ENCODE measurements around the gene ENAH. TPM values are rescaled to one million over a fixed set of nuclear protein-coding genes. Genes with fewer than 3 reads are reported as not detected.
"Not testable (repeated sequence)": the region's sequence is repeated elsewhere in the genome, so short reads cannot be mapped to it uniquely, and the experiment has no call there.

Gene ENAH
- total RNA-seq, 1 experiment from 2014 or later = 216 TPM

- H3K9me3 ChIP-seq (replicated peaks) = no peaks in the 10 kb centered on the region
- peaks cover 12% of the 10 kb centered on the region for H3K4me1 ChIP-seq (replicated peaks)
- no peaks in the 10 kb centered on the region for H3K27me3 ChIP-seq (replicated peaks)
- no peaks in the 10 kb centered on the region for H3K36me3 ChIP-seq
- H3K4me3 ChIP-seq = no peak overlapping the region
- H3K27ac ChIP-seq = no peak overlapping the region
- no peak for DNase-seq (ENCODE audit: low read depth in 1 of 2, low spot score in 2 of 2)
Measured at GRCh38 chr1:225664762-225665161, 11.8 kb upstream of the ENAH start.

DNA sequence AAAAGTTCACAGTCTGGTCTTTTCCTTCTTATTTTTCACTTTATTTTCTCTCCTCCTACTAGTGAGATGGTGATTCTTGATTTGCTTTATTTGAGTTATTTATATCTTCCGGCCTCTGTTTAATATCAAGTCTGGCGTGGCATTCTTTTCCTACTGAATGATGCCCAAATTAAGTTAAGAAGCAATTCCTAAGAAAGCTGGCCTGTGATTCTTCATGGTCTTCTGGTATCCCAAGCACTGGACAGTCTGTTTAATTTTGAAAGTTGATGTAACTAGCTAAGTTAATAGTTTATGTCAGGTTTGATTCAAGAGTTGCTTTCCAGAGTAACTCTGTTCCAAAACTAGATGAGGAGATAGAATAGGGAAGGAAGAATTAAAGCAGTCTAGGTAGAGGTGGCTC, 9.2 kb upstream of the ENAH start:
- no peak for DNase-seq (ENCODE audit: low read depth in 1 of 2, low spot score in 2 of 2)
- H3K4me3 ChIP-seq = no peak overlapping the region
- H3K4me1 ChIP-seq (replicated peaks) = peaks cover 28% of the 10 kb centered on the region
- no peak overlapping the region for H3K27ac ChIP-seq
- no peaks in the 10 kb centered on the region for H3K27me3 ChIP-seq (replicated peaks)
- no peaks in the 10 kb centered on the region for H3K9me3 ChIP-seq (replicated peaks)
- H3K36me3 ChIP-seq = no peaks in the 10 kb centered on the region

GRCh38 chr1:225660544-225660946, 7.6 kb upstream of the ENAH start:
- Histone ChIP-seq H3K4me1 (replicated peaks) (peaks cover 44% of the 10 kb centered on the region), H3K4me3 (no peak overlapping the region), H3K36me3 (no peaks in the 10 kb centered on the region), H3K27me3 (replicated peaks) (no peaks in the 10 kb centered on the region), H3K27ac (no peak overlapping the region), H3K9me3 (replicated peaks) (no peaks in the 10 kb centered on the region)
- peak in 1 of 2 experiments; percentile 11 for DNase-seq (ENCODE audit: low read depth in 1 of 2, low spot score in 2 of 2)

DNA sequence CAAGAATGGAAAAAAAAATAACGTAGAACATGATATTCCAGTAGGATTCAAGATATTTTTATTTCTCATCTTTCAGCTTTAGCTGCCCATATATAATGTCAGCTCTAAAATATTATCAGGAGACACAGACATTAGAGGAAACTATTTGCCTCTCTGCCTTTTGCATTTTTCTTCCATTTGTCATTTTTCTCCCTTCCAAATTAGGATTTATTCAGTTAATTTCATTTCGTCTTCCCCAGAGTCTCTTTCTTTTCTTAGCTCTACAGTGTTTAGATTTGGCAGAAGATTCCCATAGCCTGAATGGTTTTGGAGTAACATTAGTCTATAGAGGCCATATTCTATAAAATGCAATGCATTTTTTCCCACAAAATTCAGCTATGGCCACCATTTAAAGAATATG, 5.1 kb upstream of the ENAH start:
- no peaks in the 10 kb centered on the region; the same call in 1 of the 2 replicates for H3K36me3 ChIP-seq
- H3K27ac ChIP-seq = peak overlapping the region; percentile 98
- H3K9me3 ChIP-seq (replicated peaks) = no peaks in the 10 kb centered on the region
- DNase-seq (ENCODE audit: low read depth in 1 of 2, low spot score in 2 of 2) = no peak
- peaks cover 60% of the 10 kb centered on the region for H3K4me1 ChIP-seq (replicated peaks)
- no peaks in the 10 kb centered on the region for H3K27me3 ChIP-seq (replicated peaks)
- no peak overlapping the region for H3K4me3 ChIP-seq

- Histone ChIP-seq H3K4me1 (replicated peaks) (peaks cover 60% of the 10 kb centered on the region), H3K27ac (peak overlapping the region; percentile 98), H3K9me3 (replicated peaks) (no peaks in the 10 kb centered on the region), H3K27me3 (replicated peaks) (no peaks in the 10 kb centered on the region), H3K36me3 (peaks cover 3% of the 10 kb centered on the region), H3K4me3 (no peak overlapping the region)
- DNase-seq (ENCODE audit: low read depth in 1 of 2, low spot score in 2 of 2) = peak in 1 of 2 experiments; percentile 71
Measured at GRCh38 chr1:225657462-225657989, 4.6 kb upstream of the ENAH start.

GRCh38 chr1:225656259-225656655, 3.3 kb upstream of the ENAH start:
- not testable (repeated sequence) for H3K4me3 ChIP-seq; DNase-seq (ENCODE audit: low read depth in 1 of 2, low spot score in 2 of 2); H3K27me3 ChIP-seq (replicated peaks); H3K9me3 ChIP-seq (replicated peaks)
- Histone ChIP-seq H3K4me1 (replicated peaks) (peaks cover 60% of the 10 kb centered on the region), H3K27ac (peak overlapping the region; percentile 98), H3K36me3 (peaks cover 11% of the 10 kb centered on the region)

DNA sequence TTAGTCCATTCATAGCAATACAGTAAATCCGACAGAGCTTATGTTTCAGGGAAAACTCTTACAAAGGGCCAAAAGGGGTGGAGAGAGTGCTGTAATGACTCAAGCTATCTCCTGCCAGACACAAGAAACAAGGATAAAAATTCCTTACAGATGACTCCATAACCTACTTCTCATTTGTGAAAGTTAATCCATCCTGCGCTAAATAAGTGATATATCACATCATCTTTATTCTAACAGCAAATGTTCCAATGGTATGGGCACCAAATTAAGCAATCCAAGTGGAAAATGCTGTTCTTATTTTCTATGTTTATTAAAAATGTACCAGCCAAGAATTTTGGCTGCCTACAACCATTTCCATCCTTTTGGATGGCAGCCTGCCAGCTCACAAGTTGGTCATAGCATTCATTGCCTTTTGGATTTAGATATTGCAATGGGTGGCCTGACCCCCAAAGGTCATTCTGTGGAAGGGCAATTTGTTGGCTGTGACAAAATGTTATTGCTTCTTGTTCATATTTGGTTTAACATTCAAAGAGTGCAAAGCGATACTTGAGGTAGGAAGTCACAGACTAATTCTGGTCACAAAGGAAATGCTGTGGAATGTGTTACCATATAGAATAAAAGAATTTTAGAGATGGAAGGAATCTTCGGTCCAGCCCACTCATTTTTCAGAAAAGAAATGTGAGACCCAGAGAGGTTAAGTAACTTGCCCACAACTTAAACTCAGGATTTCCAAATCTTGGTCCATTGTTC, 2.8 kb upstream of the ENAH start:
- Histone ChIP-seq H3K36me3 (peaks cover 14% of the 10 kb centered on the region), H3K27me3 (replicated peaks) (no peaks in the 10 kb centered on the region), H3K9me3 (replicated peaks) (no peaks in the 10 kb centered on the region), H3K27ac (peak overlapping the region; percentile 98), H3K4me1 (replicated peaks) (peaks cover 57% of the 10 kb centered on the region), H3K4me3 (no peak overlapping the region)
- peak; percentile 87 to 95 for DNase-seq (ENCODE audit: low read depth in 1 of 2, low spot score in 2 of 2)

- H3K4me3 ChIP-seq = peak overlapping the region; percentile 90; the same call in 1 of the 2 replicates
- H3K4me1 ChIP-seq (replicated peaks) = peaks cover 55% of the 10 kb centered on the region
- peaks cover 18% of the 10 kb centered on the region for H3K36me3 ChIP-seq
- peak overlapping the region; percentile 98 for H3K27ac ChIP-seq
- H3K27me3 ChIP-seq (replicated peaks) = no peaks in the 10 kb centered on the region
- no peak for DNase-seq (ENCODE audit: low read depth in 1 of 2, low spot score in 2 of 2)
- H3K9me3 ChIP-seq (replicated peaks) = no peaks in the 10 kb centered on the region
Measured at GRCh38 chr1:225654688-225655508, 2.0 kb upstream of the ENAH start.

- Histone ChIP-seq H3K4me3 (peak overlapping the region; percentile 90), H3K27ac (peak overlapping the region; percentile 98), H3K4me1 (replicated peaks) (peaks cover 60% of the 10 kb centered on the region), H3K27me3 (replicated peaks) (no peaks in the 10 kb centered on the region), H3K36me3 (peaks cover 23% of the 10 kb centered on the region), H3K9me3 (replicated peaks) (no peaks in the 10 kb centered on the region)
- no peak for DNase-seq (ENCODE audit: low read depth in 1 of 2, low spot score in 2 of 2)
Measured at GRCh38 chr1:225654277-225654597, 1.3 kb upstream of the ENAH start.

- Histone ChIP-seq H3K27me3 (replicated peaks) (no peaks in the 10 kb centered on the region), H3K9me3 (replicated peaks) (no peaks in the 10 kb centered on the region), H3K4me1 (replicated peaks) (peaks cover 64% of the 10 kb centered on the region), H3K27ac (peak overlapping the region; percentile 98), H3K36me3 (peaks cover 23% of the 10 kb centered on the region), H3K4me3 (peak overlapping the region; percentile 90)
- peak; percentile 81 to 89 for DNase-seq (ENCODE audit: low read depth in 1 of 2, low spot score in 2 of 2)
Measured at GRCh38 chr1:225653463-225654276, 747 bp upstream of the ENAH start.

DNA sequence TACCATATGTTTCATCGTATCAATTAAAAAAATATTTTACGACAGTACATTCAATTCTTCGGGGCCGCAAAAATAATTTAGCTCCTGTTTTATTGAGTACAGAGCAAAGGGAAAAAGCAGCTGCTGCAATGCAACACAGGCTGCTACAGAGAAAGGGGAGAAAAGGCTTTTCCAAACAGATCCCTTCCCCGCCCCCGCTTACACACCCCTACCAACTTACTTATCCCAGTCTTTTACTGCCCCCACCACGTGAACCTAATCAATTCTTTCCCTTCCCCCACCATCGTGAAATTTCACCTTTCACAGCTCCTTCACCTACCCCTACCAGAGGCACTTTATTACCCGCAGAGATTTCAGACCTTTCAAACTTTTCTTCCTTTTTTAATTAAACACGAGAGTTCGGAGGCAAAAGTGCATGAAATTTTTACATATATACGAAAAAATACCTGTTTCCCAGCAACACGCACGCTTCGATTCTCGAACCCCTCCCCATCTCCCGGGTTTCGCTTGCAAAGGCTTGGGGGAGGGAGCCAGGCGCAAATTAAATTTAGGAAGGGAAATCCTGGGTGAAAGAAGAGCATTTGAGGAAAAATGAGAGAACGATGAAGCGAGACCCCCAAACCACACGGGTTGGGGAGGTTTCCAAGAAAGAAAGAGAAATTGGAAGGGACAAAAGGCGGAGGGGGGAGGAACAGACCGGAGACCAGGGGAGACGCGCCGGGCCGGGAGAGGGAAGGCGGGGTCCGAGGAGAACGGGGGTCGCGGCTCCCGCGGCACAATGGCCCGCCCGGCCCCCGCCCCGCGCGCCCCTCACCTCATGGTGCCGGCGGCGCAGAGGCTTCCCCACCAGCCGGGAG, 823 bp downstream of the ENAH start:
- Histone ChIP-seq H3K4me1 (replicated peaks) (peaks cover 54% of the 10 kb centered on the region), H3K9me3 (replicated peaks) (no peaks in the 10 kb centered on the region), H3K27ac (peak overlapping the region; percentile 77), H3K4me3 (peak overlapping the region; percentile 90), H3K27me3 (replicated peaks) (no peaks in the 10 kb centered on the region), H3K36me3 (peaks cover 23% of the 10 kb centered on the region)
- peak in 1 of 2 experiments; percentile 49 for DNase-seq (ENCODE audit: low read depth in 1 of 2, low spot score in 2 of 2)

- peak overlapping the region; percentile 90 for H3K4me3 ChIP-seq
- peak in 1 of 2 experiments; percentile 68 for DNase-seq (ENCODE audit: low read depth in 1 of 2, low spot score in 2 of 2)
- H3K27me3 ChIP-seq (replicated peaks) = no peaks in the 10 kb centered on the region
- peak overlapping the region; percentile 77 for H3K27ac ChIP-seq
- H3K4me1 ChIP-seq (replicated peaks) = peaks cover 51% of the 10 kb centered on the region
- H3K9me3 ChIP-seq (replicated peaks) = no peaks in the 10 kb centered on the region
- peaks cover 23% of the 10 kb centered on the region for H3K36me3 ChIP-seq
Measured at GRCh38 chr1:225651376-225651871, 1.5 kb downstream of the ENAH start.

Measured in SJSA1 (cell line).